Activated CD4-positive, alpha-beta T cell treated with anti-CD3 and anti-CD28 coated beads for 36 hours (primary cell): ENCODE results near the gene RTN4. TPM values are rescaled to one million over a fixed set of nuclear protein-coding genes. Genes with fewer than 3 reads are reported as not detected.
"Not testable (repeated sequence)": the region's sequence is repeated elsewhere in the genome, so short reads cannot be mapped to it uniquely, and the experiment has no call there.

ENCODE experiments used
- ATAC-seq: fragments of 200-7000 bp; cut with Tn5 transposase; one replicate; pipeline ENCODE4 v1.10.0; 2021; ENCODE audit warnings: mild to moderate bottlenecking, moderate library complexity
- CTCF ChIA-PET: fragments of 350-600 bp; sonication (Branson Sonifier 250); formaldehyde crosslinking; loops from one replicate; lab custom pipeline; 2021; ENCODE audit warnings: antibody characterized with exemption; lab: Charles Lee
- POLR2A ChIA-PET: fragments of 350-600 bp; sonication (Branson Sonifier 250); formaldehyde crosslinking; loops from one replicate; lab custom pipeline; 2021; ENCODE audit warnings: antibody characterized with exemption, inconsistent platforms; lab: Charles Lee
- DNase-seq: peaks from one replicate; pipeline ENCODE4 v3.0.0-alpha.2; 2020
- H3K27ac Mint-ChIP-seq: one replicate; pipeline ENCODE4 v1.8.0; 2021; ENCODE audit warnings: mixed read lengths
- H3K27me3 Mint-ChIP-seq: one replicate; pipeline ENCODE4 v1.8.0; 2021; ENCODE audit warnings: mixed read lengths
- H3K36me3 Mint-ChIP-seq: one replicate; pipeline ENCODE4 v1.8.0; 2021; ENCODE audit warnings: low read depth, mixed read lengths
- H3K4me1 Mint-ChIP-seq: one replicate; pipeline ENCODE4 v1.8.0; 2021; ENCODE audit warnings: mixed read lengths
- H3K4me3 Mint-ChIP-seq: one replicate; pipeline ENCODE4 v1.8.0; 2021; ENCODE audit warnings: mild to moderate bottlenecking, moderate library complexity, mixed read lengths
- H3K9me3 Mint-ChIP-seq: one replicate; pipeline ENCODE4 v1.8.0; 2021; ENCODE audit warnings: low read depth, mixed read lengths
- intact Hi-C, 2 experiments: fragments of 100-400 bp; cut with DNase I in 1 of 2; cut with micrococcal nuclease in 1 of 2; formaldehyde crosslinking; loops; one replicate each; pipeline versions ENCODE4 v1.14.2 to v1.15.1; 2022 to 2024; cut with DNase I, micrococcal nuclease
- total RNA-seq, 2 experiments: library from RNA; stranded (reverse); gene quantifications; one replicate each; pipeline ENCODE4 v1.2.3, GENCODE V29; 2021

RTN4 gene
- total RNA-seq, 2 experiments from 2014 or later: 70.3 to 84.8 TPM

- no peak for DNase-seq
- Mint-ChIP-seq H3K27ac (no peak overlapping the region), H3K9me3 (no peaks in the 10 kb centered on the region), H3K4me1 (peaks cover 3% of the 10 kb centered on the region), H3K4me3 (no peak overlapping the region), H3K36me3 (no peaks in the 10 kb centered on the region), H3K27me3 (no peaks in the 10 kb centered on the region)
- intact Hi-C loops: no loop called here
- CTCF ChIA-PET: interaction anchor here (0.7 kb wide), 1 partner anchor 333 kb away, joined by 3 read pairs; no protein-coding TSS in a partner anchor
- POLR2A ChIA-PET: no interaction called here
- no peak for ATAC-seq
These were observed 12.5 kb upstream of the RTN4 start for GRCh38 chr2:55062754-55063153.

GRCh38 chr2:55061523-55062344 is 11.5 kb upstream of the RTN4 start:
- POLR2A ChIA-PET: no interaction called here
- Mint-ChIP-seq H3K4me1 (peaks cover 3% of the 10 kb centered on the region), H3K27me3 (no peaks in the 10 kb centered on the region), H3K27ac (no peak overlapping the region), H3K4me3 (no peak overlapping the region), H3K9me3 (no peaks in the 10 kb centered on the region), H3K36me3 (no peaks in the 10 kb centered on the region)
- CTCF ChIA-PET: interaction anchor here (0.6 to 1.6 kb wide), 4 partner anchors 11 to 276 kb away, joined by 3 read pairs; no protein-coding TSS in a partner anchor
- DNase-seq (no peak), ATAC-seq (no peak)
- intact Hi-C loops: no loop called here

- Mint-ChIP-seq H3K4me1 (peaks cover 6% of the 10 kb centered on the region), H3K27me3 (no peaks in the 10 kb centered on the region), H3K27ac (no peak overlapping the region), H3K9me3 (no peaks in the 10 kb centered on the region), H3K36me3 (no peaks in the 10 kb centered on the region), H3K4me3 (no peak overlapping the region)
- intact Hi-C loops: loop anchor here in 1 of 2 experiments (10.0 kb wide), 1 partner anchor 485 kb away; no protein-coding TSS in a partner anchor
- ChIA-PET CTCF (interaction anchor here (1.6 kb wide), 1 partner anchor 34 kb away, joined by 3 read pairs; no protein-coding TSS in a partner anchor), POLR2A (no interaction called here)
- DNase-seq: no peak
- no peak for ATAC-seq
These were observed 9.5 kb upstream of the RTN4 start for GRCh38 chr2:55059793-55060192.

- Mint-ChIP-seq H3K27me3 (no peaks in the 10 kb centered on the region), H3K36me3 (no peaks in the 10 kb centered on the region), H3K9me3 (no peaks in the 10 kb centered on the region), H3K4me1 (peaks cover 18% of the 10 kb centered on the region), H3K27ac (no peak overlapping the region), H3K4me3 (no peak overlapping the region)
- intact Hi-C loops: loop anchor here in 1 of 2 experiments (10.0 kb wide), 1 partner anchor 483 kb away; no protein-coding TSS in a partner anchor
- POLR2A ChIA-PET: interaction anchor here (1.6 kb wide), 1 partner anchor 32 kb away, joined by 3 read pairs; no protein-coding TSS in a partner anchor
- ATAC-seq: no peak
- DNase-seq: no peak
- CTCF ChIA-PET: interaction anchor here (0.6 to 1.7 kb wide), 5 partner anchors 9 to 495 kb away, joined by 3 to 12 read pairs (median 4); no protein-coding TSS in a partner anchor
These were observed 7.2 kb upstream of the RTN4 start for GRCh38 chr2:55057474-55057873.

GRCh38 chr2:55056024-55056521 is 5.8 kb upstream of the RTN4 start:
- H3K27ac Mint-ChIP-seq: no peak overlapping the region
- peaks cover 30% of the 10 kb centered on the region for H3K4me1 Mint-ChIP-seq
- intact Hi-C loops: loop anchor here in 1 of 2 experiments (10.0 kb wide), 1 partner anchor 481 kb away; no protein-coding TSS in a partner anchor
- ChIA-PET CTCF (no interaction called here), POLR2A (interaction anchor here (0.7 kb wide), 1 partner anchor 500 kb away, joined by 3 read pairs; no protein-coding TSS in a partner anchor)
- H3K4me3 Mint-ChIP-seq: no peak overlapping the region
- ATAC-seq (no peak), DNase-seq (no peak)
- H3K9me3 Mint-ChIP-seq: no peaks in the 10 kb centered on the region
- no peaks in the 10 kb centered on the region for H3K36me3 Mint-ChIP-seq
- H3K27me3 Mint-ChIP-seq: no peaks in the 10 kb centered on the region

- Mint-ChIP-seq H3K27ac (no peak overlapping the region), H3K9me3 (no peaks in the 10 kb centered on the region), H3K27me3 (no peaks in the 10 kb centered on the region), H3K4me3 (no peak overlapping the region), H3K4me1 (peaks cover 34% of the 10 kb centered on the region), H3K36me3 (no peaks in the 10 kb centered on the region)
- ATAC-seq (no peak), DNase-seq (peak; percentile 31)
- intact Hi-C loops: loop anchor here (5.0 to 10.0 kb wide), 7 partner anchors 48 to 1082 kb away; partner anchors contain the start of genes EML6 (in 1 of the 2), PNPT1 (in 1 of the 2) and PSME4 (in 1 of the 2)
- ChIA-PET CTCF (interaction anchor here (0.7 kb wide), 1 partner anchor 12 kb away, joined by 3 read pairs; no protein-coding TSS in a partner anchor), POLR2A (interaction anchor here (0.6 kb wide), 1 partner anchor 181 kb away, joined by 7 read pairs; no protein-coding TSS in a partner anchor)
These were observed 4.0 kb upstream of the RTN4 start for GRCh38 chr2:55054106-55054875.

GRCh38 chr2:55053225-55053624 is 3.0 kb upstream of the RTN4 start:
- not testable (repeated sequence) for H3K36me3 Mint-ChIP-seq, H3K27ac Mint-ChIP-seq, ATAC-seq, H3K27me3 Mint-ChIP-seq, DNase-seq, H3K9me3 Mint-ChIP-seq, H3K4me3 Mint-ChIP-seq
- ChIA-PET POLR2A (interaction anchor here (0.6 kb wide), 1 partner anchor 149 kb away, joined by 5 read pairs; no protein-coding TSS in a partner anchor), CTCF (interaction anchor here (0.7 to 5.5 kb wide), 4 partner anchors 14 to 121 kb away, joined by 3 to 43 read pairs (median 4); no protein-coding TSS in a partner anchor)
- intact Hi-C loops: loop anchor here (5.0 to 10.0 kb wide), 7 partner anchors 49 to 1081 kb away; partner anchors contain the start of genes EML6 (in 1 of the 2), PNPT1 (in 1 of the 2) and PSME4 (in 1 of the 2)
- peaks cover 34% of the 10 kb centered on the region for H3K4me1 Mint-ChIP-seq

- H3K9me3 Mint-ChIP-seq: no peaks in the 10 kb centered on the region
- ChIA-PET POLR2A (no interaction called here), CTCF (interaction anchor here (1.0 to 5.5 kb wide), 5 partner anchors 11 to 122 kb away, joined by 3 to 43 read pairs (median 4); no protein-coding TSS in a partner anchor)
- no peaks in the 10 kb centered on the region for H3K27me3 Mint-ChIP-seq
- ATAC-seq: no peak
- peak overlapping the region; percentile 21 for H3K4me3 Mint-ChIP-seq
- intact Hi-C loops: loop anchor here (5.0 to 10.0 kb wide), 7 partner anchors 50 to 1080 kb away; partner anchors contain the start of genes EML6 (in 1 of the 2), PNPT1 (in 1 of the 2) and PSME4 (in 1 of the 2)
- peaks cover 40% of the 10 kb centered on the region for H3K4me1 Mint-ChIP-seq
- H3K36me3 Mint-ChIP-seq: no peaks in the 10 kb centered on the region
- DNase-seq: no peak
- no peak overlapping the region for H3K27ac Mint-ChIP-seq
These were observed 2.1 kb upstream of the RTN4 start for GRCh38 chr2:55052129-55053061.

- Mint-ChIP-seq H3K27me3 (no peaks in the 10 kb centered on the region), H3K36me3 (no peaks in the 10 kb centered on the region)
- DNase-seq: peak; percentile 46
These were observed 995 bp upstream of the RTN4 start for GRCh38 chr2:55051026-55051866.

More at GRCh38 chr2:55051026-55051866, 995 bp upstream of the RTN4 start:
- intact Hi-C loops: loop anchor here (1.0 to 10.0 kb wide), 11 partner anchors 51 to 1079 kb away; partner anchors contain the start of genes EML6 (in 1 of the 2), PNPT1 (in 1 of the 2), PPP4R3B (in 1 of the 2) and PSME4 (in 1 of the 2)
- no peak for ATAC-seq
- Mint-ChIP-seq H3K27ac (peak overlapping the region; percentile 100), H3K4me3 (peak overlapping the region; percentile 99), H3K4me1 (peaks cover 51% of the 10 kb centered on the region), H3K9me3 (no peaks in the 10 kb centered on the region)
- CTCF ChIA-PET: interaction anchor here (0.7 to 5.5 kb wide), 7 partner anchors 8 to 83 kb away, joined by 3 to 43 read pairs (median 4); no protein-coding TSS in a partner anchor
- POLR2A ChIA-PET: interaction anchor here (1.0 to 1.6 kb wide), 4 partner anchors 26 to 491 kb away, joined by 3 to 11 read pairs (median 4); partner anchors contain the start of genes CLHC1 and RPS27A
